HCT116 (cell line): ENCODE data around the gene HIVEP2. TPM values are rescaled to one million over a fixed set of nuclear protein-coding genes. Genes with fewer than 3 reads are reported as not detected.

Experiments used
- ATAC-seq: fragments of 200-7000 bp; cut with Tn5 transposase; 2 replicates; pipeline ENCODE4 v1.9.1; 2020; ENCODE audit warnings: mild to moderate bottlenecking, moderate library complexity
- BruUV-seq: library from RNA; stranded (reverse); fragments of 400-500 nt; replicated peaks from 2 replicates; lab custom pipeline; 2021; lab: Mats Ljungman, UMichigan
- CTCF ChIA-PET: fragments of 300-600 bp; sonication (Branson Sonifier 250); formaldehyde crosslinking; loops from one replicate; lab custom pipeline; 2021; ENCODE audit warnings: antibody characterized with exemption; lab: Charles Lee
- POLR2A ChIA-PET: fragments of 300-600, 350-600 bp; sonication (Branson Sonifier 250); formaldehyde crosslinking; loops from one replicate; lab custom pipeline; 2021; ENCODE audit warnings: antibody characterized with exemption; lab: Charles Lee
- RAD21 ChIA-PET, 2 experiments: fragments of 300-600 bp; sonication (Branson Sonifier 250); formaldehyde crosslinking; loops; one replicate each; lab custom pipeline; 2023; ENCODE audit warnings: low total read pairs in 2 of 2; ENCODE audit not compliant: uncharacterized antibody in 2 of 2, unreplicated experiment in 2 of 2, low non-redundant PET in 1 of 2; lab: Charles Lee
- DNase-seq: peaks from one replicate; pipeline ENCODE4 v3.0.0-alpha.2; 2010; ENCODE audit warnings: low read depth, low spot score
- H2AFZ ChIP-seq: fragments of 200-600 bp; shearing (Covaris generic), sonication (generic); 2 replicates; pipeline ENCODE4 v1.6.1; 2017; ENCODE audit warnings: low read depth, mixed run types, mixed read lengths, antibody characterized with exemption, low read length; ENCODE audit not compliant: poor library complexity, severe bottlenecking
- H3K27ac ChIP-seq: 2 replicates; pipeline ENCODE4 v1.5.1; 2012; ENCODE audit warnings: low read depth, low read length
- H3K27me3 ChIP-seq: fragments of 200-600 bp; sonication (generic); 2 replicates; pipeline ENCODE4 v1.6.1; 2016; ENCODE audit warnings: mixed run types, low read length, mixed read lengths; ENCODE audit not compliant: insufficient read depth
- H3K36me3 ChIP-seq, 2 experiments: fragments of 200-500 bp in 1 of 2; fragments of 200-600 bp in 1 of 2; sonication (Bioruptor generic) in 1 of 2; sonication (generic) in 1 of 2; 2 replicates each; pipeline versions ENCODE4 v1.5.1 to v1.6.1; 2014 to 2016; ENCODE audit warnings: low read length in 2 of 2, inconsistent platforms in 1 of 2, mixed read lengths in 1 of 2, mixed run types in 1 of 2; ENCODE audit not compliant: insufficient read depth in 2 of 2, control insufficient read depth in 1 of 2
- H3K4me1 ChIP-seq, 2 experiments: fragments of 200-600 bp in 1 of 2; sonication (generic) in 1 of 2; 2 replicates each; pipeline versions ENCODE4 v1.5.1 to v1.6.1; 2012 to 2017; ENCODE audit warnings: low read length in 2 of 2, inconsistent platforms in 1 of 2, mild to moderate bottlenecking in 1 of 2, mixed read lengths in 1 of 2, mixed run types in 1 of 2, moderate library complexity in 1 of 2; ENCODE audit not compliant: insufficient read depth in 2 of 2, control insufficient read depth in 1 of 2
- H3K4me2 ChIP-seq: fragments of 200-600 bp; sonication (generic); 2 replicates; pipeline ENCODE4 v1.6.1; 2017; ENCODE audit warnings: mixed run types, low read length, mixed read lengths
- H3K4me3 ChIP-seq, 2 experiments: fragments of 200-600 bp in 1 of 2; sonication (generic) in 1 of 2; replicated peaks in 1 of 2; 2 replicates each; pipeline ENCODE4 v1.5.1; 2011 to 2016; ENCODE audit warnings: low read length in 2 of 2, control low read depth in 1 of 2, low read depth in 1 of 2, mild to moderate bottlenecking in 1 of 2, mixed read lengths in 1 of 2, mixed run types in 1 of 2
- H3K79me2 ChIP-seq: fragments of 200-600 bp; sonication (generic); 2 replicates; pipeline ENCODE4 v1.6.1; 2017; ENCODE audit warnings: mild to moderate bottlenecking, mixed run types, low read length, moderate library complexity, mixed read lengths; ENCODE audit not compliant: insufficient read depth
- H3K9ac ChIP-seq: fragments of 200-600 bp; sonication (generic); 2 replicates; pipeline ENCODE4 v1.6.1; 2016; ENCODE audit warnings: low read length, mixed read lengths
- H3K9me2 ChIP-seq: fragments of 200-600 bp; sonication (generic), shearing (Covaris generic); 2 replicates; pipeline ENCODE4 v1.6.1; 2017; ENCODE audit warnings: mixed run types, mild to moderate bottlenecking, moderate library complexity; ENCODE audit not compliant: insufficient read depth
- H3K9me3 ChIP-seq, 2 experiments: fragments of 200-500 bp in 1 of 2; fragments of 200-600 bp in 1 of 2; sonication (Bioruptor generic) in 1 of 2; sonication (generic) in 1 of 2; 2 replicates each; pipeline ENCODE4 v1.6.1; 2014 to 2017; ENCODE audit warnings: low read length in 2 of 2, mixed read lengths in 2 of 2, inconsistent platforms in 1 of 2, low read depth in 1 of 2, mild to moderate bottlenecking in 1 of 2, mixed run types in 1 of 2, moderate library complexity in 1 of 2; ENCODE audit not compliant: control insufficient read depth in 1 of 2, insufficient read depth in 1 of 2
- H4K20me1 ChIP-seq: fragments of 200-600 bp; sonication (generic), shearing (Covaris generic); 2 replicates; pipeline ENCODE4 v1.6.1; 2017; ENCODE audit warnings: mixed run types, mild to moderate bottlenecking, moderate library complexity; ENCODE audit not compliant: insufficient read depth
- EZH2 ChIP-seq: fragments of 200-600 bp; sonication (generic); IDR thresholded peaks from 2 replicates; pipeline ENCODE4 v1.6.1; 2017; ENCODE audit warnings: antibody characterized with exemption, mixed run types
- EZH2phosphoT487 ChIP-seq: fragments of 200-600 bp; IDR thresholded peaks from 2 replicates; pipeline ENCODE4 v1.6.1; 2018; ENCODE audit warnings: antibody characterized with exemption, borderline replicate concordance
- FOSL1 ChIP-seq: IDR thresholded peaks from 2 replicates; pipeline ENCODE4 v1.6.1; 2012; ENCODE audit warnings: low read depth
- TCF7L2 ChIP-seq: IDR thresholded peaks from 2 replicates; pipeline ENCODE4 v1.7.0; 2011; ENCODE audit warnings: borderline replicate concordance, inconsistent platforms; ENCODE audit not compliant: insufficient read depth, insufficient read length; ENCODE audit errors: extremely low read depth
- ZNF274 ChIP-seq: fragments of 200-500 bp; sonication (Bioruptor generic); IDR thresholded peaks from 2 replicates; pipeline ENCODE4 v1.6.1; 2014; ENCODE audit warnings: mild to moderate bottlenecking, low read depth, low read length, inconsistent platforms
- intact Hi-C: fragments of 100-400 bp; cut with micrococcal nuclease; formaldehyde crosslinking; loops from 2 replicates; pipeline ENCODE4 v1.10.0; 2022
- total RNA-seq: library from RNA; stranded (reverse); gene quantifications from one replicate; pipeline ENCODE4 v1.2.1, GENCODE V29; 2021; ENCODE audit not compliant: unreplicated experiment

Gene HIVEP2
- total RNA-seq, 1 experiment from 2014 or later = 8.1 TPM

DNA sequence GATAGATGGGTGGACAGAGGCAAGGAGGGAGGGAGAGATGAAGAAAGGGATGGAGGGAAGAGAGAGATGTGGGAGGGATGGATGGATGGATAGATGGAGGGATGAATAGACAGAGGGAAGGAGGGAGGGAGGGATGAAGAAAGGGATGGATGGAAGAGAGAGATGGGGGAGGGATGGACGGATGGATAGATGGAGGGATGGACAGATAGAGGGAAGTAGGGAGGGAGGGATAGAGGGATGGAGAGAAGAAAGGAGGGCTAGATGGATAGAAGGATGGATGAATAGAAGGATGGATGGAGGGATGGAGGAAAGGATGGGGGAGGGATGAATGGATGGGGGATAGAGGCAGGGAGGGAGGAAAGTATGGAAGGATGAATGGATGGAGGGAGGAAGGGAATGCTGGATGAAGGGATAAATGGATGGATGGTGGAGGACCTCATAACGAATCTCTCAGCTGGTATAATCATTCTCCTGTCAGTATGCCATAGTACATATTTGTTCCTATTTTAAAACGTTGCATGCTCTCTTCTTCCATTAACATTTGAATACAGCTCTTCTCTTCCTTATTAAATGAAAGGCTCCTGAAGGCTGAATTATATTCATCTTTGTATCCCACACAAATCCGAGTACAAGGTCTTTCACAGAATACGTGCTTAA is 136.4 kb downstream of the HIVEP2 start:
- Histone ChIP-seq H3K4me1 (no peaks in the 10 kb centered on the region), H3K27ac (no peak overlapping the region), H3K4me2 (no peak overlapping the region), H3K9ac (no peak overlapping the region), H3K9me2 (no peaks in the 10 kb centered on the region), H4K20me1 (no peaks in the 10 kb centered on the region), H3K9me3 (no peaks in the 10 kb centered on the region), H3K36me3 (no peaks in the 10 kb centered on the region), H3K27me3 (no peaks in the 10 kb centered on the region), H3K4me3 (no peak overlapping the region), H3K79me2 (no peaks in the 10 kb centered on the region), H2AFZ (no peak overlapping the region)
- intact Hi-C loops = no loop called here
- TF ChIP-seq ZNF274 = no peak
- no peak for TF ChIP-seq EZH2phosphoT487
- no peak for TF ChIP-seq FOSL1
- ChIA-PET RAD21 (no interaction called here), CTCF (no interaction called here), POLR2A (no interaction called here)
- DNase-seq (no peak), ATAC-seq (no peak)
- no TSS peak for BruUV-seq

DNA sequence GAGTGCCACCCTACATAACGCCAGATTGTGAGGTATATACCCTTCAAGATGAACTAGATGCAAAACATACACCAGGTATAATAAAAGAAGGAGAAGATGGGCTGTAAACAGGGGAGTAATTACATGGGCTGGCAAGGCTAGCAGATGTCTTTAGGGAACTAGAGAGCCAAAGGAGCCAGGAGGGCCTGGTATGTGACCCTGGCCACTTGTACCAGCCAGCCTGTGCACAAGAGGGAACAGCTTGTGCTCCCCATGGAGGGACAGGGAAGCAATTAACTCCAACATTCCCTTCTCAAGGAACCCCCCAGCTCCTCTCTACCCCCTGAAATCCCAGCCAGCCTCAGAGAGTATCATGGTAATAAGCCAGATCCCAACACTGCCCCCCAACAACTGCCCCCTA is 139.9 kb downstream of the HIVEP2 start:
- BruUV-seq = no TSS peak
- H3K27me3 ChIP-seq = no peaks in the 10 kb centered on the region
- H3K4me2 ChIP-seq = no peak overlapping the region
- no peaks in the 10 kb centered on the region for H3K9me3 ChIP-seq
- no peak overlapping the region for H3K9ac ChIP-seq
- no peaks in the 10 kb centered on the region for H3K79me2 ChIP-seq
- no peak overlapping the region for H3K27ac ChIP-seq
- POLR2A ChIA-PET = no interaction called here
- H2AFZ ChIP-seq = no peak overlapping the region
- ATAC-seq (no peak), DNase-seq (no peak)
- H3K4me1 ChIP-seq = peaks cover 0 to 11% of the 10 kb centered on the region in 2 experiments; a peak in 2 of 4 replicates
- intact Hi-C loops = no loop called here
- TF ChIP-seq EZH2 (no peak), TCF7L2 (no peak)
- no peaks in the 10 kb centered on the region for H3K36me3 ChIP-seq
- H3K9me2 ChIP-seq = no peaks in the 10 kb centered on the region
- RAD21 ChIA-PET = no interaction called here
- CTCF ChIA-PET = no interaction called here
- H4K20me1 ChIP-seq = no peaks in the 10 kb centered on the region
- no peak overlapping the region for H3K4me3 ChIP-seq
